GM23248 (cell line): Measurements from ENCODE around the gene PTGR2. TPM values are rescaled to one million over a fixed set of nuclear protein-coding genes. Genes with fewer than 3 reads are reported as not detected.
"Not testable (repeated sequence)": the region's sequence is repeated elsewhere in the genome, so short reads cannot be mapped to it uniquely, and the experiment has no call there.

ENCODE experiments used
- DNase-seq: peaks from one replicate; pipeline ENCODE4 v3.0.0-alpha.2; 2015
- H2AFZ ChIP-seq: fragments of 200-600 bp; sonication (generic); 2 replicates; pipeline ENCODE4 v1.6.1; 2016; ENCODE audit warnings: antibody characterized with exemption
- H3F3A ChIP-seq: fragments of 200-600 bp; sonication (generic); 2 replicates; pipeline ENCODE4 v1.6.1; 2016; ENCODE audit warnings: mild to moderate bottlenecking, antibody characterized with exemption, mixed run types; ENCODE audit not compliant: insufficient read depth
- H3K27ac ChIP-seq: fragments of 200-600 bp; sonication (generic); 2 replicates; pipeline ENCODE4 v1.5.1; 2016; ENCODE audit warnings: mild to moderate bottlenecking
- H3K27me3 ChIP-seq: fragments of 200-600 bp; sonication (generic); replicated peaks from 2 replicates; pipeline ENCODE4 v1.6.1; 2016; ENCODE audit warnings: mild to moderate bottlenecking; ENCODE audit not compliant: insufficient read depth
- H3K36me3 ChIP-seq: fragments of 200-600 bp; sonication (generic); 2 replicates; pipeline ENCODE4 v1.6.1; 2016; ENCODE audit warnings: low read depth, mild to moderate bottlenecking
- H3K4me1 ChIP-seq: fragments of 200-600 bp; sonication (generic); 2 replicates; pipeline ENCODE4 v1.6.1; 2016; ENCODE audit warnings: mild to moderate bottlenecking; ENCODE audit not compliant: insufficient read depth
- H3K4me2 ChIP-seq: fragments of 200-600 bp; sonication (generic); one replicate; pipeline ENCODE4 v1.6.1; 2016; ENCODE audit warnings: mild to moderate bottlenecking; ENCODE audit not compliant: unreplicated experiment
- H3K4me3 ChIP-seq: fragments of 200-600 bp; sonication (generic); 2 replicates; pipeline ENCODE4 v1.5.1; 2016; ENCODE audit warnings: mild to moderate bottlenecking
- H3K79me2 ChIP-seq: fragments of 200-600 bp; sonication (generic); 2 replicates; pipeline ENCODE4 v1.6.1; 2016; ENCODE audit warnings: mild to moderate bottlenecking; ENCODE audit not compliant: insufficient read depth
- H3K9ac ChIP-seq: fragments of 200-600 bp; sonication (generic); 2 replicates; pipeline ENCODE4 v1.6.1; 2016; ENCODE audit warnings: mild to moderate bottlenecking
- H3K9me2 ChIP-seq: fragments of 200-600 bp; sonication (generic); 2 replicates; pipeline ENCODE4 v1.6.1; 2016; ENCODE audit warnings: mixed run types, mild to moderate bottlenecking, moderate library complexity; ENCODE audit not compliant: insufficient read depth
- H3K9me3 ChIP-seq: fragments of 200-600 bp; sonication (generic); one replicate; pipeline ENCODE4 v1.6.1; 2017; ENCODE audit warnings: low read depth
- H4K20me1 ChIP-seq: fragments of 200-600 bp; sonication (generic); 2 replicates; pipeline ENCODE4 v1.6.0; 2016; ENCODE audit not compliant: insufficient read depth
- EZH2 ChIP-seq: fragments of 200-600 bp; sonication (generic); IDR thresholded peaks from 2 replicates; pipeline ENCODE4 v1.6.1; 2018; ENCODE audit warnings: antibody characterized with exemption, mild to moderate bottlenecking; ENCODE audit not compliant: insufficient read depth, poor library complexity, severe bottlenecking
- EZH2phosphoT487 ChIP-seq: fragments of 200-600 bp; sonication (generic); IDR thresholded peaks from 2 replicates; pipeline ENCODE4 v1.6.1; 2018; ENCODE audit warnings: antibody characterized with exemption, moderate library complexity, mild to moderate bottlenecking, low read depth; ENCODE audit not compliant: insufficient read depth
- WGBS, 2 experiments: methylation state at CpG; one replicate each; pipeline ENCODE4 v1.1.6; 2015 to 2017; ENCODE audit warnings: low lambda C conversion rate in 2 of 2, low coverage in 1 of 2; ENCODE audit errors: missing lambda C conversion rate in 2 of 2; 5-methylcytosine and 5-hydroxymethylcytosine counted together
- in situ Hi-C: fragments of 300-500 bp; cut with MboI; formaldehyde crosslinking; loops from 2 replicates; pipeline ENCODE4 v1.15.0; 2020
- polyA plus RNA-seq: library from polyadenylated mRNA; unstranded; fragments of >200 nt; fragmentation: Nextera tagmentation; extraction: Ambion mirVana; gene quantifications from 2 replicates; pipeline ENCODE4 v1.2.1, GENCODE V29; 2016
- total RNA-seq: library from RNA; depleted of rRNA; stranded (reverse); fragments of >200 nt; shearing (Covaris generic); gene quantifications from 2 replicates; pipeline ENCODE4 v1.2.3, GENCODE V29; 2014

Gene PTGR2
- total and polyA plus RNA-seq, 2 experiments from 2014 or later = 7.5 to 9.4 TPM

DNA sequence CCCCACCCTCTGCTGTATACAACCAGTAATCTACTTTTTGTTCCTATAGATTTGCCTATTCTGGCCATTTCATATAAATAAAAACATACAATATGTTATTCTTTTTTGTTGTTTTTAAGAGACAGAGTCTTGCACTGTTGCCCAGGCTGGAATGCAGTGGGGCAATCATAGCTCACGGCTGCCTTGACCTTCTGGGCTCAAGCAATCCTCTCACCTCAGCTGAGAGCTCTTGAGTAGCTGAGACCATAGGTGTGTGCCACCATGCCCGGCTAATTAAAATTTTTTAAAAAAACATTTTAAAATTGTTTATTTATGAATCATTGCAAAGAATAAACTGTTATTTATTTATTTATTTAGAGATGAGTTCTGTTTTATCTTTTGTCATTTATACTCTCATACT lies 11.6 kb downstream of the PTGR2 start:
- no peak overlapping the region for H3K27ac ChIP-seq
- TF ChIP-seq EZH2 (no peak), EZH2phosphoT487 (no peak)
- no peaks in the 10 kb centered on the region for H3K9me2 ChIP-seq
- WGBS, 2 experiments = 95 to 97% methylated on average over 2 of the region's 2 CpGs
- H3K79me2 ChIP-seq = no peaks in the 10 kb centered on the region
- H3K9me3 ChIP-seq = no peaks in the 10 kb centered on the region
- H3F3A ChIP-seq = no peaks in the 10 kb centered on the region
- no peak overlapping the region for H3K4me3 ChIP-seq
- no peak overlapping the region for H3K9ac ChIP-seq
- H2AFZ ChIP-seq = no peak overlapping the region
- no peaks in the 10 kb centered on the region for H4K20me1 ChIP-seq
- DNase-seq = no peak
- in situ Hi-C loops = no loop called here
- no peaks in the 10 kb centered on the region for H3K27me3 ChIP-seq
- no peaks in the 10 kb centered on the region for H3K4me1 ChIP-seq
- H3K36me3 ChIP-seq = peaks cover 16% of the 10 kb centered on the region; the same call in 1 of the 2 replicates
- no peak overlapping the region for H3K4me2 ChIP-seq

GRCh38 chr14:73865534-73866113 lies 14.0 kb downstream of the PTGR2 start:
- H3K79me2 ChIP-seq = no peaks in the 10 kb centered on the region
- H3K4me2 ChIP-seq = no peak overlapping the region
- no peak overlapping the region for H2AFZ ChIP-seq
- no peak for TF ChIP-seq EZH2
- no peak for TF ChIP-seq EZH2phosphoT487
- H3K27me3 ChIP-seq = no peaks in the 10 kb centered on the region
- no peak overlapping the region for H3K27ac ChIP-seq
- H3K9ac ChIP-seq = no peak overlapping the region
- no peaks in the 10 kb centered on the region for H3K4me1 ChIP-seq
- H3K4me3 ChIP-seq = no peak overlapping the region
- no peaks in the 10 kb centered on the region for H3K9me3 ChIP-seq
- H3F3A ChIP-seq = no peaks in the 10 kb centered on the region
- H4K20me1 ChIP-seq = no peaks in the 10 kb centered on the region
- H3K36me3 ChIP-seq = peaks cover 16% of the 10 kb centered on the region; the same call in 1 of the 2 replicates
- no peaks in the 10 kb centered on the region for H3K9me2 ChIP-seq
- 86 to 88% methylated on average over 8 of the region's 8 CpGs for WGBS, 2 experiments
- no peak for DNase-seq
- in situ Hi-C loops = no loop called here

DNA sequence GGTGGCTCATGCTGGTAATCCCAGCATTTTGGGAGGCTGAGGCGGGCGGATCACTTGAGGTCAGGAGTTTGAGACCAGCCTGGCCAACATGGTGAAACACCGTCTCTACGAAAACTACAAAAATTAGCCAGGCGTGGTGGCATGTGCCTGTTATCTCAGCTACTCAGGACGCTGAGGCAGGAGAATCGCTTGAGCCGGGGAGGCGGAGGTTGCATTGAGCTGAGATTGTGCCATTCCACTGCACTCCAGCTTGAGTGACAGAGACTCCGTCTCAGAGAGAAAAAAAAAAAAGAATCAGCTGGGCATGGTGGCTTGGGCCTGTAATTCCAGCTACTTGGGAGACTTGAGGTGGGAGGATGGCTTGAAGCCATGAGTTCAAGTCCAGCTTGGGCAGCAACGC lies 18.1 kb downstream of the PTGR2 start:
- H3K4me2 ChIP-seq, in situ Hi-C loops, H3K9ac ChIP-seq, H3K27me3 ChIP-seq, H3K9me3 ChIP-seq, H4K20me1 ChIP-seq, H2AFZ ChIP-seq, H3K9me2 ChIP-seq, H3K36me3 ChIP-seq, H3K4me1 ChIP-seq, DNase-seq, H3K79me2 ChIP-seq, H3K27ac ChIP-seq, H3F3A ChIP-seq, H3K4me3 ChIP-seq: not testable (repeated sequence)
- WGBS, 2 experiments = 96% methylated on average over 11 of the region's 11 CpGs

DNA sequence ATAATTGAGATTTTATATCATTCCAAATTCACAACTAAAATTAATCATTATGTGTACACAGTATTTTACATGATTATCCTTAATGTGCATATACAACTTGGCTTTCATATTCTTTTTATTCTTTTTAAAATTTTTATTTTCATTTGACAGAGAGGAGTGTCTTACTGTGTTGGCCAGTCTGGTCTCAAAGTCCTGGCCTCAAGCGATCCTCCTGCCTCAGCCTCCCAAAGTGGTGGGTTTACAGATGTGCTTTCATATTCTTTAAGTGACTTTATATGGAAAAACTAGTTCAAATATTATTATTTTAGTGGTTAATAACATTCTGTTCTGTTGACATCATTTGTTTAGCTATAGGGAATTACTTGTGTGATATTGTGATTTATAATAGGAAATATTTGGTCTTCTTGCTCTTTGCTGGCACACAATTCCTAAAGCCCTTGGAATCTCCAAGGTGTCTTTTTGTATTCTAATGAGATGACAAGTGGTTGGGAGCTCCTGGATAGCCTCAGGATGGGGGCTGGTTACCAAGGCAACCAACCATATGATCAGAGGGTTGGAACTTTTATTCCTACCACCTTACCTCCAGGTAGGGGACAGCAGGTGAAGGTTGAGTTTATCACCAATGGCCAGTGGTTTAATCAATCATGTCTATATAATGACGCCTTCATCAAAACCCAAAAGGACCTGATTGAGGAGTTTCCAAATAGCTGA lies 19.0 kb downstream of the PTGR2 start:
- H3K9ac ChIP-seq = no peak overlapping the region
- in situ Hi-C loops = no loop called here
- H3K27me3 ChIP-seq = no peaks in the 10 kb centered on the region
- H3K4me2 ChIP-seq = no peak overlapping the region
- no peaks in the 10 kb centered on the region for H3K9me2 ChIP-seq
- H3K36me3 ChIP-seq = no peaks in the 10 kb centered on the region
- DNase-seq = no peak
- 94 to 95% methylated on average over 2 of the region's 2 CpGs for WGBS, 2 experiments
- no peaks in the 10 kb centered on the region for H3F3A ChIP-seq
- H2AFZ ChIP-seq = no peak overlapping the region
- no peaks in the 10 kb centered on the region for H3K9me3 ChIP-seq
- no peak overlapping the region for H3K4me3 ChIP-seq
- H4K20me1 ChIP-seq = no peaks in the 10 kb centered on the region
- no peaks in the 10 kb centered on the region for H3K4me1 ChIP-seq
- TF ChIP-seq EZH2phosphoT487 = no peak
- no peak for TF ChIP-seq EZH2
- no peaks in the 10 kb centered on the region for H3K79me2 ChIP-seq
- no peak overlapping the region for H3K27ac ChIP-seq

DNA sequence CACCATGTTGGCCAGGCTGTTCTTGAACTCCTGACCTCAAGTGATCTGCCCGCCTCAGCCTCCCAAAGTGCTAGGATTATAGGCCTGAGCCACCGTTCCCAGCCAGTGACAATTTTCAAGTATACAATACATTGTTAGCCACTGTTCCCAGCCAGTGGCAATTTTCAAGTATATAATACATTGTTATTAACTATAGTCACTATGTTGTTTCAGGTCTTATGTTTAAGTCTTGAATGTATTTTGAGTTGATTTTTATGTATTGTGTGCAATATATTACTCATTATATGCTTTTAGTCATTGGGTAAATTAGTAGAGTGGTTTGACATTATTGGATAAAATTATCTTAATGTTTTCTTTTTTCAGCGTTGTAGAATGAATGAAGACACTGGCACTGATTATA lies 22.0 kb downstream of the PTGR2 start:
- no peak for DNase-seq
- no peaks in the 10 kb centered on the region for H3K79me2 ChIP-seq
- no peak overlapping the region for H2AFZ ChIP-seq
- H3K4me3 ChIP-seq = no peak overlapping the region
- H3K9ac ChIP-seq = no peak overlapping the region
- in situ Hi-C loops = no loop called here
- H3K36me3 ChIP-seq = no peaks in the 10 kb centered on the region
- no peak overlapping the region for H3K27ac ChIP-seq
- no peaks in the 10 kb centered on the region for H3K9me2 ChIP-seq
- H3K4me1 ChIP-seq = no peaks in the 10 kb centered on the region
- no peak overlapping the region for H3K4me2 ChIP-seq
- H3F3A ChIP-seq = no peaks in the 10 kb centered on the region
- whole genome bisulfite sequencing, 2 experiments = 91 to 94% methylated on average over 3 of the region's 3 CpGs
- TF ChIP-seq EZH2phosphoT487 = no peak
- no peak for TF ChIP-seq EZH2
- no peaks in the 10 kb centered on the region for H3K27me3 ChIP-seq
- H3K9me3 ChIP-seq = no peaks in the 10 kb centered on the region
- H4K20me1 ChIP-seq = no peaks in the 10 kb centered on the region
